GM12878 (cell line): ENCODE results near the gene GALNT18. TPM values are rescaled to one million over a fixed set of nuclear protein-coding genes. Genes with fewer than 3 reads are reported as not detected.

ENCODE experiments used
- ATAC-seq: fragments of 200-7000 bp; cut with Tn5 transposase; 3 replicates; pipeline ENCODE4 v1.9.1; 2020; ENCODE audit warnings: mild to moderate bottlenecking, moderate library complexity
- BruUV-seq: library from RNA; stranded (reverse); fragments of 400-500 nt; replicated peaks from 2 replicates; lab custom pipeline; 2021; lab: Mats Ljungman, UMichigan
- CTCF ChIA-PET: fragments of 300-600 bp; sonication (Branson Sonifier 250); formaldehyde crosslinking; extraction: SDS; loops from one replicate; lab custom pipeline; 2021; ENCODE audit warnings: inconsistent platforms; lab: Yijun Ruan, JAX
- POLR2A ChIA-PET: fragments of 350-600 bp; formaldehyde crosslinking; extraction: SDS; loops from one replicate; lab custom pipeline; 2021; ENCODE audit warnings: inconsistent platforms; lab: Charles Lee
- RAD21 ChIA-PET: fragments of 300-600 bp; sonication (Branson Sonifier 250); formaldehyde crosslinking; loops from one replicate; lab custom pipeline; 2023; ENCODE audit warnings: antibody characterized with exemption; ENCODE audit not compliant: unreplicated experiment; lab: Charles Lee
- SMC1A ChIA-PET: fragments of 300-600 bp; sonication (Branson Sonifier 250); formaldehyde crosslinking; loops from one replicate; lab custom pipeline; 2023; ENCODE audit not compliant: unreplicated experiment, uncharacterized antibody; lab: Charles Lee
- DNase-seq: peaks from one replicate; pipeline ENCODE4 v3.0.0-alpha.2; 2011; ENCODE audit warnings: low read depth, low spot score
- FAIRE-seq: peaks from 3 replicates; lab custom pipeline; 2011; peaks lifted over from hg19 to GRCh38; lab: Jason Lieb, UNC
- H2AFZ ChIP-seq: 2 replicates; pipeline ENCODE4 v1.6.0; 2011; ENCODE audit warnings: low read depth, low read length, control low read depth; ENCODE audit not compliant: control insufficient read depth
- H3K27ac ChIP-seq: 2 replicates; pipeline ENCODE4 v1.5.1; 2011; ENCODE audit warnings: control low read depth; ENCODE audit not compliant: control insufficient read depth, insufficient read depth
- H3K27me3 ChIP-seq, 2 experiments: replicated peaks in 1 of 2; 2 replicates each; pipeline versions ENCODE4 v1.6.0 to v1.6.1; 2011; ENCODE audit warnings: low read length in 1 of 2; ENCODE audit not compliant: control insufficient read depth in 2 of 2, insufficient read depth in 2 of 2
- H3K36me3 ChIP-seq, 2 experiments: 2 replicates each; pipeline ENCODE4 v1.5.1; 2011; ENCODE audit warnings: low read length in 1 of 2; ENCODE audit not compliant: control insufficient read depth in 2 of 2, insufficient read depth in 2 of 2
- H3K4me1 ChIP-seq: 2 replicates; pipeline ENCODE4 v1.6.1; 2011; ENCODE audit warnings: mild to moderate bottlenecking, low read length, moderate library complexity, mixed read lengths; ENCODE audit not compliant: control insufficient read depth, insufficient read depth
- H3K4me2 ChIP-seq: 2 replicates; pipeline ENCODE4 v1.6.0; 2011; ENCODE audit warnings: control low read depth; ENCODE audit not compliant: control insufficient read depth, insufficient read depth
- H3K4me3 ChIP-seq: fragments of 200-600 bp; sonication (generic); 2 replicates; pipeline ENCODE4 v1.5.1; 2016
- H3K79me2 ChIP-seq: 2 replicates; pipeline ENCODE4 v1.6.0; 2011; ENCODE audit warnings: low read length; ENCODE audit not compliant: control insufficient read depth, insufficient read depth
- H3K9ac ChIP-seq: 2 replicates; pipeline ENCODE4 v1.8.0; 2011; ENCODE audit warnings: low read length, control low read depth, mixed read lengths; ENCODE audit not compliant: control insufficient read depth, insufficient read depth
- H3K9me3 ChIP-seq: replicated peaks from 3 replicates; pipeline ENCODE4 v1.5.1; 2011; ENCODE audit warnings: mild to moderate bottlenecking, low read length; ENCODE audit not compliant: control insufficient read depth, insufficient read depth
- H4K20me1 ChIP-seq: 2 replicates; pipeline ENCODE4 v1.6.0; 2011; ENCODE audit not compliant: control insufficient read depth, insufficient read depth
- FOXM1 ChIP-seq: IDR thresholded peaks from 2 replicates; pipeline ENCODE4 v1.6.1; 2012; ENCODE audit warnings: low read depth, mild to moderate bottlenecking, inconsistent platforms, low read length, moderate library complexity
- NBN ChIP-seq: fragments of 450-650 bp; IDR thresholded peaks from 2 replicates; pipeline ENCODE4 v1.6.1; 2016
- NFYB ChIP-seq: IDR thresholded peaks from 2 replicates; pipeline ENCODE4 v1.6.1; 2011; ENCODE audit warnings: low read depth, mild to moderate bottlenecking, low read length, improper control_type of control experiment, moderate library complexity; ENCODE audit not compliant: insufficient read depth
- SMARCA5 ChIP-seq: fragments of 450-650 bp; IDR thresholded peaks from 2 replicates; pipeline ENCODE4 v1.6.1; 2017; ENCODE audit warnings: mild to moderate bottlenecking
- ZSCAN29 ChIP-seq: fragments of 450-650 bp; IDR thresholded peaks from 2 replicates; pipeline ENCODE4 v1.6.1; 2017; ENCODE audit warnings: mild to moderate bottlenecking, moderate library complexity
- WGBS: methylation state at CpG from one replicate; pipeline ENCODE4 v1.1.6; 2016; ENCODE audit warnings: low lambda C conversion rate; ENCODE audit not compliant: insufficient replicate concordance, insufficient coverage; ENCODE audit errors: missing lambda C conversion rate; 5-methylcytosine and 5-hydroxymethylcytosine counted together
- in situ Hi-C: fragments of 300-500 bp; cut with MboI; formaldehyde crosslinking; loops from 9 replicates; pipeline ENCODE4 v1.14.3; 2018; ENCODE audit warnings: mixed read lengths
- intact Hi-C: fragments of 100-400 bp; cut with micrococcal nuclease; formaldehyde crosslinking; loops from one replicate; pipeline ENCODE4 v1.14.2; 2022; ENCODE audit not compliant: unreplicated experiment
- polyA plus RNA-seq, 11 experiments: library from polyadenylated mRNA; depleted of rRNA in 4 of 11; unstranded in 6 of 11; stranded (reverse) in 5 of 11; fragments of >200 nt; fragmentation: Nextera tagmentation in 4 of 11; fragmentation: Illumina TruSeq in 1 of 11; extraction: Ambion mirVana in 4 of 11; extraction: Trizol in 1 of 11; gene quantifications; 1 replicate in 1 of 11; 2 replicates in 10 of 11; pipeline versions ENCODE4 v1.2.1 to v1.2.3, GENCODE V29; 2011 to 2016; ENCODE audit warnings: inconsistent platforms in 2 of 11, missing spikeins in 2 of 11, low read depth in 1 of 11
- total RNA-seq, 4 experiments: library from RNA; depleted of rRNA in 3 of 4; stranded (reverse); fragments of >200 nt in 3 of 4; fragmentation: Illumina TruSeq in 1 of 4; extraction: Trizol in 1 of 4; gene quantifications; 2 replicates each; pipeline versions ENCODE4 v1.2.1 to v1.2.3, GENCODE V29; 2013 to 2021
- TF ChIP-seq, protein P1 (sequence below): fragments of 450-650 bp; IDR thresholded peaks from 2 replicates; pipeline ENCODE4 v1.6.1; 2018; ENCODE audit warnings: borderline replicate concordance, mild to moderate bottlenecking; ENCODE audit not compliant: partially characterized antibody

The GALNT18 gene
- total and polyA plus RNA-seq, 10 of the 15 experiments (the other 5 are each of a cell fraction or from before 2014, with no cell fraction given) = 1.2 to 14.2 (median 6.3) TPM

GRCh38 chr11:11587122-11587521 is 34.7 kb downstream of the GALNT18 start:
- SMC1A ChIA-PET = interaction anchor here (1.1 to 1.7 kb wide), 2 partner anchors 12 to 16 kb away, joined by 3 read pairs; no protein-coding TSS in a partner anchor
- Histone ChIP-seq H3K4me2 (no peak overlapping the region), H2AFZ (no peak overlapping the region), H3K27me3 (no peaks in the 10 kb centered on the region), H3K4me1 (peaks cover 11% of the 10 kb centered on the region; the same call in 1 of the 2 replicates), H3K79me2 (peaks cover 2% of the 10 kb centered on the region; the same call in 1 of the 2 replicates), H3K36me3 (no peaks in the 10 kb centered on the region), H3K9me3 (no peaks in the 10 kb centered on the region), H3K27ac (no peak overlapping the region), H4K20me1 (peaks cover 8% of the 10 kb centered on the region; the same call in 1 of the 2 replicates), H3K4me3 (no peak overlapping the region), H3K9ac (no peak overlapping the region)
- TF ChIP-seq NFYB = no peak
- FAIRE-seq = no peak
- POLR2A ChIA-PET = no interaction called here
- in situ Hi-C loops (no loop called here), intact Hi-C loops (no loop called here)
- no TSS peak for BruUV-seq
- no peak for DNase-seq
- no peak for ATAC-seq
- RAD21 ChIA-PET = no interaction called here
- CTCF ChIA-PET = no interaction called here
- 51% methylated on average over 4 of the region's 4 CpGs for WGBS

DNA sequence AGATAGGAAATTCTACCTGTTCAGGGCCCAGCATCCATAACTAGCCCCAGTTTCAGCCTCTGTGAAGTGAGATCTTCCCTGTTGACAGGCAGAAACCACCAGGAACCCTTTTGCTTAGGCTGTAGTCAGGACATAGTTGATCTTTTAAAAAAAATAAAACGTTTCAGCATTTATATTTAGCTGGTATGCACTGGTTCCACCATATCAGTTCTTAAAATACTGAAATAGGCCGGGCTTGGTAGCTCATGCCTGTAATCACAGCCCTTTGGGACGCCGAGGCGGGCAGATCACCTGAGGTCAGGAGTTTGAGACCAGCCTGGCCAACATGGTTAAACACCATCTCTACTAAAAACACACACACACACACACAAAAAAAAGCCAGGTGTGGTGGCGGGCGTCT is 35.3 kb downstream of the GALNT18 start:
- Histone ChIP-seq H2AFZ (no peak overlapping the region), H3K4me3 (no peak overlapping the region), H3K36me3 (no peaks in the 10 kb centered on the region), H3K4me2 (no peak overlapping the region), H3K27ac (no peak overlapping the region), H3K79me2 (peaks cover 2% of the 10 kb centered on the region; the same call in 1 of the 2 replicates), H3K27me3 (no peaks in the 10 kb centered on the region), H4K20me1 (peaks cover 8% of the 10 kb centered on the region; the same call in 1 of the 2 replicates), H3K4me1 (peaks cover 11% of the 10 kb centered on the region; the same call in 1 of the 2 replicates), H3K9me3 (no peaks in the 10 kb centered on the region), H3K9ac (no peak overlapping the region)
- WGBS = 67% methylated on average over 7 of the region's 7 CpGs
- in situ Hi-C loops (no loop called here), intact Hi-C loops (no loop called here)
- POLR2A ChIA-PET = no interaction called here
- DNase-seq = no peak
- no peak for ATAC-seq
- CTCF ChIA-PET = no interaction called here
- SMC1A ChIA-PET = interaction anchor here (1.7 kb wide), 1 partner anchor 11 kb away, joined by 3 read pairs; no protein-coding TSS in a partner anchor
- TF ChIP-seq ZSCAN29 = no peak
- TF ChIP-seq NBN = no peak
- no peak for TF ChIP-seq FOXM1
- no peak for TF ChIP-seq SMARCA5
- TF ChIP-seq, protein P1, sequence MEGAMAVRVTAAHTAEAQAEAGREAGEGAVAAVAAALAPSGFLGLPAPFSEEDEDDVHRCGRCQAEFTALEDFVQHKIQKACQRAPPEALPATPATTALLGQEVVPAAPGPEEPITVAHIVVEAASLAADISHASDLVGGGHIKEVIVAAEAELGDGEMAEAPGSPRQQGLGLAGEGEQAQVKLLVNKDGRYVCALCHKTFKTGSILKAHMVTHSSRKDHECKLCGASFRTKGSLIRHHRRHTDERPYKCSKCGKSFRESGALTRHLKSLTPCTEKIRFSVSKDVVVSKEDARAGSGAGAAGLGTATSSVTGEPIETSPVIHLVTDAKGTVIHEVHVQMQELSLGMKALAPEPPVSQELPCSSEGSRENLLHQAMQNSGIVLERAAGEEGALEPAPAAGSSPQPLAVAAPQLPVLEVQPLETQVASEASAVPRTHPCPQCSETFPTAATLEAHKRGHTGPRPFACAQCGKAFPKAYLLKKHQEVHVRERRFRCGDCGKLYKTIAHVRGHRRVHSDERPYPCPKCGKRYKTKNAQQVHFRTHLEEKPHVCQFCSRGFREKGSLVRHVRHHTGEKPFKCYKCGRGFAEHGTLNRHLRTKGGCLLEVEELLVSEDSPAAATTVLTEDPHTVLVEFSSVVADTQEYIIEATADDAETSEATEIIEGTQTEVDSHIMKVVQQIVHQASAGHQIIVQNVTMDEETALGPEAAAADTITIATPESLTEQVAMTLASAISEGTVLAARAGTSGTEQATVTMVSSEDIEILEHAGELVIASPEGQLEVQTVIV = no peak
- BruUV-seq = no TSS peak
- FAIRE-seq = no peak
- RAD21 ChIA-PET = no interaction called here
